Subcutaneous adipose tissue (tissue), 4 donors: ENCODE results near the gene EDA. TPM values are rescaled to one million over a fixed set of nuclear protein-coding genes. Genes with fewer than 3 reads are reported as not detected.

ENCODE experiments used
- total RNA-seq, 4 donors: library from RNA; depleted of rRNA; stranded (reverse); fragments of >200 nt; gene quantifications; one replicate each; pipeline ENCODE4 v1.1.0, GENCODE V29; 2016
- TF ChIP-seq, protein P1 (sequence below): fragments of 450-650 bp; IDR thresholded peaks from one replicate; pipeline ENCODE4 v1.5.1; 2016; ENCODE audit warnings: low read depth, mild to moderate bottlenecking, control low read depth, antibody characterized with exemption, moderate library complexity

Gene EDA
- total RNA-seq, 4 donors from 2014 or later, result 5.5 to 10.7 (median 6.9) TPM

DNA sequence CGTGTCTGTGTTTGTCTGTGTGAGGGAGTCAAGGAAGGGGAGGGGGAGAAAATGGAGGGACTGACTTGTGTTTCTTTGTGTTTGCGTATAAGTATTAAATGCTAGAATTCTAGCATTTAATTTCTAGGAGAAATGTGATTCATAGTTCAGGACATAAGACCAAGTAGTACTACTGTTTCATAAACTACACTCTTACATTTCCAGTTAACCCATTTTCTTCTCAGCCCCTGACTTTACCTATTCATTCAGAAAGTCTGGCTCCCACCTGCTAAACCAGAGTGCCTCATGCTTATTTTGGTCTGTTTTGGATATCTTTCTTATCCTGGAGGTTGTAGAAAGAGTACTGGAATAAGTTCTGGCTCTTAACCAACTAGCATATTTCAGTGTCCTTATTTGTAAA is 14.2 kb downstream of the EDA start:
- TF ChIP-seq, protein P1, sequence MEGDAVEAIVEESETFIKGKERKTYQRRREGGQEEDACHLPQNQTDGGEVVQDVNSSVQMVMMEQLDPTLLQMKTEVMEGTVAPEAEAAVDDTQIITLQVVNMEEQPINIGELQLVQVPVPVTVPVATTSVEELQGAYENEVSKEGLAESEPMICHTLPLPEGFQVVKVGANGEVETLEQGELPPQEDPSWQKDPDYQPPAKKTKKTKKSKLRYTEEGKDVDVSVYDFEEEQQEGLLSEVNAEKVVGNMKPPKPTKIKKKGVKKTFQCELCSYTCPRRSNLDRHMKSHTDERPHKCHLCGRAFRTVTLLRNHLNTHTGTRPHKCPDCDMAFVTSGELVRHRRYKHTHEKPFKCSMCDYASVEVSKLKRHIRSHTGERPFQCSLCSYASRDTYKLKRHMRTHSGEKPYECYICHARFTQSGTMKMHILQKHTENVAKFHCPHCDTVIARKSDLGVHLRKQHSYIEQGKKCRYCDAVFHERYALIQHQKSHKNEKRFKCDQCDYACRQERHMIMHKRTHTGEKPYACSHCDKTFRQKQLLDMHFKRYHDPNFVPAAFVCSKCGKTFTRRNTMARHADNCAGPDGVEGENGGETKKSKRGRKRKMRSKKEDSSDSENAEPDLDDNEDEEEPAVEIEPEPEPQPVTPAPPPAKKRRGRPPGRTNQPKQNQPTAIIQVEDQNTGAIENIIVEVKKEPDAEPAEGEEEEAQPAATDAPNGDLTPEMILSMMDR, result no peak

- TF ChIP-seq, protein P1, result no peak
Measured at GRCh38 chrX:69664693-69665092, 48.8 kb downstream of the EDA start.

- TF ChIP-seq, protein P1, result no peak
Measured at GRCh38 chrX:69670001-69670555, 54.2 kb downstream of the EDA start.

DNA sequence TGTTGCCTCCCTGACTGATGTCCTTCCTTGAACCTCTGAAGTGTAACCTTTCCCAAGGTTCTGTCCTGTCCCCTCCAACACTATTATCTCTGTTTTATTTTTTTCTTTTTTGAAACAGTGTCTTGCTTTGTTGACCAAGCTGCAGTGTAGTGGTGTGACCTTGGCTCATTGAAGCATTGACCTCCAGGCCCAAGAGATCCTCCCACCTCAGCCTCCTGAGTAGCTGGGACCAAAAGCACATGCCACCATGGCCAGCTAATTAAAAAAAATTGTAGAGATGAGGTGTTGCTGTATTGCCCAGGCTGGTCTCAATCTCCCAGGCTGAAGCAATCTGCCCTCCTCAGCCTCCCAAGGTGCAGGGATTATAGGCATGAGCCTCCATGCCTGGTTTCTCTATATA is 59.0 kb downstream of the EDA start:
- TF ChIP-seq, protein P1, result no peak

DNA sequence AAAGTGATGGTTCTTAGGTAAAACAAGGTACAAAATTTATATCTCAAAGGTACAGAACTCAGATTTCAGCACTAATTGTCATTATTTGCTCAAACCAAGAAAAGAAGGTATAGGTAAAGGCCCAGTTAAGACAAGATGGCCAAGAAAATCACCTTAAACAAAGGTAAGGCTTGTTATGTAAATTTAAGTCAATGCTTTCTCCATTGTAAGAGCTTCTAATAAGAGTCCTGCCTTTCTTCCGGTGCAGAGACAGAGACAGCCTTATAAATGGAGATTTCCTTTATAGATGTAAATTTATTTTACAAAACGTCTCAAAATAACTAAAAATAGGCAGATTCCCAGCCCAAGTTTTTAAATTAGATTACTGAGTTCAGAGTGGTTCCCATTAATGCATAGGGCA is 89.9 kb downstream of the EDA start:
- TF ChIP-seq, protein P1, result no peak

DNA sequence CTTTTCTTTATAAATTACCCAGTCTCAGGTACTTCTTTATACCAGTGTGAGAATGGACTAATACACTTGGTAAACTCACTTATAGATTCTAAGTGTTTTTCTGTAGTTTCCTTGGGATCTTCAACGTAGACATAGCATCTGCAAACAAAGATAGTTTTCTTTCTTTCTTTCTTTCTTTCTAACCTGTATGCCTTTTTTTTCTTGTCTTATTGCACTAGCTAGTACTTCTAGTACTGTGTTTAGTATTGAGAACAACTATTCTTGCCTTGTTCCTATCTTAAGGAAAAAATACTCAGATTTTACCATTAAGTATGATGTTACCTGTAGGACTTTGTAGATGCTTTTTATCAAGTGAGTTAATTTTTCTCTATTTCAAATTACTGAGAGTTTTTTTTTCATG is 102.2 kb downstream of the EDA start:
- TF ChIP-seq, protein P1, result no peak

- TF ChIP-seq, protein P1, result no peak
Measured at GRCh38 chrX:69724307-69724706, 108.4 kb downstream of the EDA start.
